ENCODE data around the gene UMPS. TPM values are rescaled to one million over a fixed set of nuclear protein-coding genes. Genes with fewer than 3 reads are reported as not detected.

The UMPS gene
- total and polyA plus RNA-seq, 2 experiments from 2014 or later: 25.9 to 37.3 TPM

GRCh38 chr3:124768812-124769211 lies 38.6 kb downstream of the UMPS start:
- Histone ChIP-seq H3K4me3 (no peak overlapping the region), H3K4me1 (ENCODE audit: insufficient read depth) (peaks cover 32% of the 10 kb centered on the region), H3K79me2 (no peaks in the 10 kb centered on the region), H3K9me2 (replicated peaks; ENCODE audit: insufficient read depth) (no peaks in the 10 kb centered on the region), H4K20me1 (ENCODE audit: insufficient read depth, poor library complexity, severe bottlenecking) (no peaks in the 10 kb centered on the region), H3K4me2 (no peak overlapping the region), H2AFZ (no peak overlapping the region), H3K27me3 (no peaks in the 10 kb centered on the region), H3K9me3 (ENCODE audit: low read depth) (no peaks in the 10 kb centered on the region), H3K36me3 (replicated peaks; ENCODE audit: insufficient read depth, low read depth) (no peaks in the 10 kb centered on the region), H3K27ac (no peak overlapping the region)
- DNase-seq (ENCODE audit: low spot score): peak; percentile 35
- TF ChIP-seq EZH2 (IDR thresholded peaks at IDR 0.05; ENCODE audit: borderline replicate concordance) (no peak), CTCF (IDR thresholded peaks at IDR 0.05; ENCODE audit: poor library complexity) (peak; percentile 31)
- 55% methylated on average over 7 of the region's 7 CpGs for WGBS (ENCODE audit: low lambda C conversion rate, missing lambda C conversion rate)

GRCh38 chr3:124769462-124769861 lies 39.2 kb downstream of the UMPS start:
- TF ChIP-seq CTCF (IDR thresholded peaks at IDR 0.05; ENCODE audit: poor library complexity): no peak
- no peak for TF ChIP-seq EZH2phosphoT487 (IDR thresholded peaks at IDR 0.05; ENCODE audit: low read depth, severe bottlenecking, unreplicated experiment)
- no peak for TF ChIP-seq EZH2 (IDR thresholded peaks at IDR 0.05; ENCODE audit: borderline replicate concordance)
- H3K9me2 ChIP-seq (replicated peaks; ENCODE audit: insufficient read depth): no peaks in the 10 kb centered on the region
- H3K9me3 ChIP-seq (ENCODE audit: low read depth): no peaks in the 10 kb centered on the region
- H4K20me1 ChIP-seq (ENCODE audit: insufficient read depth, poor library complexity, severe bottlenecking): no peaks in the 10 kb centered on the region
- H2AFZ ChIP-seq: no peak overlapping the region
- 94% methylated on average over 9 of the region's 9 CpGs for WGBS (ENCODE audit: low lambda C conversion rate, missing lambda C conversion rate)
- peaks cover 32% of the 10 kb centered on the region for H3K4me1 ChIP-seq (ENCODE audit: insufficient read depth)
- no peaks in the 10 kb centered on the region for H3K79me2 ChIP-seq
- no peaks in the 10 kb centered on the region for H3K27me3 ChIP-seq
- H3K4me2 ChIP-seq: no peak overlapping the region
- H3K4me3 ChIP-seq: no peak overlapping the region
- H3K36me3 ChIP-seq (replicated peaks; ENCODE audit: insufficient read depth, low read depth): no peaks in the 10 kb centered on the region
- H3K27ac ChIP-seq: no peak overlapping the region
- no peak for DNase-seq (ENCODE audit: low spot score)

GRCh38 chr3:124770336-124771082 lies 40.3 kb downstream of the UMPS start:
- Histone ChIP-seq H3K4me2 (peak overlapping the region; percentile 50), H3K9me2 (replicated peaks; ENCODE audit: insufficient read depth) (no peaks in the 10 kb centered on the region), H4K20me1 (ENCODE audit: insufficient read depth, poor library complexity, severe bottlenecking) (no peaks in the 10 kb centered on the region), H3K36me3 (replicated peaks; ENCODE audit: insufficient read depth, low read depth) (no peaks in the 10 kb centered on the region), H3K79me2 (no peaks in the 10 kb centered on the region), H3K27ac (peak overlapping the region; percentile 81), H2AFZ (no peak overlapping the region), H3K27me3 (no peaks in the 10 kb centered on the region), H3K4me3 (no peak overlapping the region), H3K4me1 (ENCODE audit: insufficient read depth) (peaks cover 32% of the 10 kb centered on the region), H3K9me3 (ENCODE audit: low read depth) (no peaks in the 10 kb centered on the region)
- WGBS (ENCODE audit: low lambda C conversion rate, missing lambda C conversion rate): 50% methylated on average over 10 of the region's 10 CpGs
- DNase-seq (ENCODE audit: low spot score): peak; percentile 70
- no peak for TF ChIP-seq EZH2phosphoT487 (IDR thresholded peaks at IDR 0.05; ENCODE audit: low read depth, severe bottlenecking, unreplicated experiment)
- TF ChIP-seq CTCF (IDR thresholded peaks at IDR 0.05; ENCODE audit: poor library complexity): no peak
- TF ChIP-seq EZH2 (IDR thresholded peaks at IDR 0.05; ENCODE audit: borderline replicate concordance): no peak

All from hepatocyte (in vitro differentiated cells).